Parathyroid adenoma (tissue), 2 donors: ENCODE measurements around the gene GTF2IRD1.

Source experiments
- H2AFZ ChIP-seq: fragments of 300-600 bp; sonication (generic); one replicate; pipeline ENCODE4 v1.7.0; 2017; ENCODE audit warnings: antibody characterized with exemption, mild to moderate bottlenecking
- H3K27ac ChIP-seq: fragments of 300-600 bp; sonication (generic); one replicate; pipeline ENCODE4 v1.7.0; 2017
- H3K27me3 ChIP-seq: fragments of 300-600 bp; sonication (generic); one replicate; pipeline ENCODE4 v1.7.0; 2017; ENCODE audit warnings: low read length; ENCODE audit not compliant: control insufficient read depth, insufficient read depth
- H3K36me3 ChIP-seq: fragments of 300-600 bp; sonication (generic); one replicate; pipeline ENCODE4 v1.7.0; 2017; ENCODE audit warnings: low read length; ENCODE audit not compliant: control insufficient read depth, insufficient read depth
- H3K4me1 ChIP-seq: fragments of 300-600 bp; sonication (generic); one replicate; pipeline ENCODE4 v1.7.0; 2017; ENCODE audit warnings: control low read depth
- H3K4me2 ChIP-seq: fragments of 300-600 bp; sonication (generic); one replicate; pipeline ENCODE4 v1.7.0; 2017; ENCODE audit warnings: low read length
- H3K4me3 ChIP-seq: fragments of 300-600 bp; sonication (generic); one replicate; pipeline ENCODE4 v1.7.0; 2017; ENCODE audit warnings: low read depth, low read length
- H3K79me2 ChIP-seq: fragments of 300-600 bp; sonication (generic); one replicate; pipeline ENCODE4 v1.7.0; 2017; ENCODE audit warnings: control low read depth
- H3K9ac ChIP-seq: fragments of 300-600 bp; sonication (generic); one replicate; pipeline ENCODE4 v1.7.0; 2017; ENCODE audit warnings: mild to moderate bottlenecking
- H3K9me3 ChIP-seq: fragments of 300-600 bp; sonication (generic); one replicate; pipeline ENCODE4 v1.7.0; 2017; ENCODE audit warnings: low read length; ENCODE audit not compliant: control insufficient read depth
- CTCF ChIP-seq: fragments of 300-600 bp; sonication (generic); IDR thresholded peaks from one replicate; pipeline ENCODE4 v1.7.0; 2017; ENCODE audit warnings: antibody characterized with exemption, mild to moderate bottlenecking
- donor health status: primary hyperparathyroidism.

GTF2IRD1 gene

GRCh38 chr7:74570533-74571156, 116.9 kb downstream of the GTF2IRD1 start:
- Histone ChIP-seq H3K9me3 (no peaks in the 10 kb centered on the region), H3K36me3 (no peaks in the 10 kb centered on the region), H3K9ac (no peak overlapping the region), H3K27me3 (no peaks in the 10 kb centered on the region), H3K27ac (peak overlapping the region; percentile 99), H3K4me1 (peaks cover 20% of the 10 kb centered on the region), H3K4me2 (no peak overlapping the region), H2AFZ (no peak overlapping the region), H3K79me2 (peaks cover 9% of the 10 kb centered on the region), H3K4me3 (no peak overlapping the region)
- TF ChIP-seq CTCF, result no peak

GRCh38 chr7:74572301-74572979, 118.7 kb downstream of the GTF2IRD1 start:
- Histone ChIP-seq H3K9ac (no peak overlapping the region), H3K27ac (no peak overlapping the region)
- TF ChIP-seq CTCF, result no peak

GRCh38 chr7:74573512-74573911, 119.8 kb downstream of the GTF2IRD1 start:
- no peak overlapping the region for H3K27ac ChIP-seq
- no peak for TF ChIP-seq CTCF

More at GRCh38 chr7:74572301-74572979, 118.7 kb downstream of the GTF2IRD1 start:
- no peak overlapping the region for H3K4me2 ChIP-seq
- no peaks in the 10 kb centered on the region for H3K27me3 ChIP-seq
- no peaks in the 10 kb centered on the region for H3K36me3 ChIP-seq
- H3K79me2 ChIP-seq, result peaks cover 9% of the 10 kb centered on the region
- no peak overlapping the region for H3K4me3 ChIP-seq
- peaks cover 20% of the 10 kb centered on the region for H3K4me1 ChIP-seq
- no peaks in the 10 kb centered on the region for H3K9me3 ChIP-seq
- no peak overlapping the region for H2AFZ ChIP-seq

GRCh38 chr7:74575083-74575784, 121.5 kb downstream of the GTF2IRD1 start:
- Histone ChIP-seq H3K4me3 (no peak overlapping the region), H3K36me3 (no peaks in the 10 kb centered on the region), H2AFZ (no peak overlapping the region), H3K9ac (no peak overlapping the region), H3K4me2 (no peak overlapping the region), H3K9me3 (no peaks in the 10 kb centered on the region), H3K4me1 (peaks cover 1% of the 10 kb centered on the region), H3K79me2 (peaks cover 8% of the 10 kb centered on the region), H3K27me3 (no peaks in the 10 kb centered on the region), H3K27ac (no peak overlapping the region)
- TF ChIP-seq CTCF, result no peak

More at GRCh38 chr7:74573512-74573911, 119.8 kb downstream of the GTF2IRD1 start:
- H3K4me2 ChIP-seq, result no peak overlapping the region
- H3K27me3 ChIP-seq, result no peaks in the 10 kb centered on the region
- no peak overlapping the region for H3K4me3 ChIP-seq
- H3K9me3 ChIP-seq, result no peaks in the 10 kb centered on the region
- H2AFZ ChIP-seq, result no peak overlapping the region
- H3K36me3 ChIP-seq, result no peaks in the 10 kb centered on the region
- H3K4me1 ChIP-seq, result peaks cover 19% of the 10 kb centered on the region
- H3K79me2 ChIP-seq, result peaks cover 9% of the 10 kb centered on the region
- H3K9ac ChIP-seq, result no peak overlapping the region
